Osteocyte (in vitro differentiated cells): ENCODE measurements around the gene PRMT3. TPM values are rescaled to one million over a fixed set of nuclear protein-coding genes. Genes with fewer than 3 reads are reported as not detected.

Experiments used
- DNase-seq: peaks from one replicate; pipeline ENCODE4 v3.0.0; 2021; ENCODE audit warnings: mixed read lengths; ENCODE audit not compliant: unreplicated experiment; ENCODE audit errors: extremely low spot score
- H3K27ac Mint-ChIP-seq: one replicate; pipeline ENCODE4 v1.8.0; 2021; ENCODE audit warnings: mild to moderate bottlenecking, mixed read lengths; ENCODE audit not compliant: unreplicated experiment
- H3K27me3 Mint-ChIP-seq: one replicate; pipeline ENCODE4 v1.8.0; 2021; ENCODE audit warnings: mixed read lengths; ENCODE audit not compliant: unreplicated experiment
- H3K36me3 Mint-ChIP-seq: one replicate; pipeline ENCODE4 v1.8.0; 2021; ENCODE audit warnings: mixed read lengths; ENCODE audit not compliant: unreplicated experiment
- H3K4me1 Mint-ChIP-seq: one replicate; pipeline ENCODE4 v1.8.0; 2021; ENCODE audit warnings: mixed read lengths; ENCODE audit not compliant: unreplicated experiment
- H3K4me3 Mint-ChIP-seq: one replicate; pipeline ENCODE4 v1.8.0; 2021; ENCODE audit warnings: mild to moderate bottlenecking, moderate library complexity, mixed read lengths; ENCODE audit not compliant: unreplicated experiment
- H3K9me3 Mint-ChIP-seq: one replicate; pipeline ENCODE4 v1.8.0; 2021; ENCODE audit warnings: mixed read lengths; ENCODE audit not compliant: unreplicated experiment
- CTCF ChIP-seq: fragments of 200-600 bp; sonication (generic); IDR thresholded peaks from 2 replicates; pipeline ENCODE4 v1.5.0; 2021; ENCODE audit warnings: antibody characterized with exemption, mild to moderate bottlenecking, moderate library complexity
- total RNA-seq: library from RNA; stranded (reverse); gene quantifications from 2 replicates; pipeline ENCODE4 v1.2.1, GENCODE V29; 2021

The PRMT3 gene
- total RNA-seq, 1 donor from 2014 or later: 17.7 TPM

GRCh38 chr11:20397281-20397680 is 9.8 kb downstream of the PRMT3 start:
- Mint-ChIP-seq H3K27ac (no peak overlapping the region), H3K4me3 (no peak overlapping the region), H3K27me3 (no peaks in the 10 kb centered on the region), H3K36me3 (peaks cover 13% of the 10 kb centered on the region), H3K9me3 (no peaks in the 10 kb centered on the region), H3K4me1 (no peaks in the 10 kb centered on the region)
- peak; percentile 66 for TF ChIP-seq CTCF
- no peak for DNase-seq

GRCh38 chr11:20399498-20399897 is 12.0 kb downstream of the PRMT3 start:
- Mint-ChIP-seq H3K36me3 (peaks cover 28% of the 10 kb centered on the region), H3K4me3 (no peak overlapping the region), H3K27ac (no peak overlapping the region), H3K27me3 (no peaks in the 10 kb centered on the region), H3K4me1 (no peaks in the 10 kb centered on the region), H3K9me3 (no peaks in the 10 kb centered on the region)
- TF ChIP-seq CTCF: no peak
- no peak for DNase-seq

- no peak for DNase-seq
- Mint-ChIP-seq H3K36me3 (peaks cover 36% of the 10 kb centered on the region), H3K27me3 (no peaks in the 10 kb centered on the region), H3K9me3 (no peaks in the 10 kb centered on the region), H3K4me3 (no peak overlapping the region), H3K27ac (no peak overlapping the region), H3K4me1 (no peaks in the 10 kb centered on the region)
- no peak for TF ChIP-seq CTCF
Observed at GRCh38 chr11:20403059-20403458, 15.5 kb downstream of the PRMT3 start.

- Mint-ChIP-seq H3K27ac (no peak overlapping the region), H3K4me1 (no peaks in the 10 kb centered on the region), H3K36me3 (peaks cover 38% of the 10 kb centered on the region), H3K4me3 (no peak overlapping the region), H3K27me3 (no peaks in the 10 kb centered on the region), H3K9me3 (no peaks in the 10 kb centered on the region)
- TF ChIP-seq CTCF: no peak
- DNase-seq: no peak
Observed at GRCh38 chr11:20406484-20406883, 19.0 kb downstream of the PRMT3 start.

GRCh38 chr11:20407344-20407743 is 19.8 kb downstream of the PRMT3 start:
- no peaks in the 10 kb centered on the region for H3K4me1 Mint-ChIP-seq
- H3K4me3 Mint-ChIP-seq: no peak overlapping the region
- no peak overlapping the region for H3K27ac Mint-ChIP-seq
- H3K27me3 Mint-ChIP-seq: no peaks in the 10 kb centered on the region
- peaks cover 42% of the 10 kb centered on the region for H3K36me3 Mint-ChIP-seq
- no peaks in the 10 kb centered on the region for H3K9me3 Mint-ChIP-seq
- TF ChIP-seq CTCF: no peak
- DNase-seq: no peak
